ENCODE data around the gene CACNA1S.

DNA sequence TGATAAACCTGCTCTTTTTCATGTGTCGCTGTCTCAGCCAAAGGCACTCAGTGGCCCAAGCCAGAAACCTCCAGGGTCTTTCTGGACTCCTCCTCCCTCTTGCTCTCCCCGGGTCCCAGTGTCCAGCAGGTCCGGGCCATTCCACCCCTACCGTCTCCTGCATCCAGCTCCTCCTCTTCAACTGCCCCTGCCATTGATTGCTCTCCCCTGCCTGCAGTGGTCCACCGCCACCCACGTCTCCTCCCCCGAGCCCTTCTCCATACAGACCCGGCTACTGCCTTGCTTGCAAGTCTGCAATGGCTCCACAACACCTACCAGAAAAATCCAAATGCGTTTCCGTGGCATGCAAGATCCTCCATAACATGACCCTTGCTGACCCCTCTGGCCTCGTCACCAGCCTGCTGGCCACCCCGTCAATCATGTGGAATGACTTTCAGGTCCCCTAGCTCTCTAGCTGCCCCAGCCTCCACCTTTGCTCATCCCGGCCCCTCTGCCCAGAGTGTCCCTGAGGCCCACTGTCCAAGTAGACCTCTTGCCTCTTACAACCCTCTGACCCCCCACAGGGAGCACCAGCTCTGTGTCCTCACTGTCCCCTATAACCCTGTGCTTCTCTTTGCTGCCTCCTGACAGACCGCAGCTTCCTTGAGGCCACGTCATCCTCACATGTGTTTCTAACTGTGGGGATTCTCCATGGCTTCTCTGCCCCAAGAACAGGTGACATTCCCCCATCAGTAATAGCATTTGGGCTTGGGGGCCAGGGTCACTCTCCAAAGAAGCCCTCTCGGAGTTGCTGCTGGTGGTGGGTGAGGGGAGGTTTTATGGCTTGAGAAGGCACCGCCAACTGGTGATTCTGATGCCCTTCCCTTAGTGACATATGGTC lies 15.0 kb downstream of the CACNA1S start:
- TF ChIP-seq EZH2phosphoT487 (IDR thresholded peaks at IDR 0.05; ENCODE audit: borderline replicate concordance, low read depth, low read length), result no peak
- TF ChIP-seq, protein P1, sequence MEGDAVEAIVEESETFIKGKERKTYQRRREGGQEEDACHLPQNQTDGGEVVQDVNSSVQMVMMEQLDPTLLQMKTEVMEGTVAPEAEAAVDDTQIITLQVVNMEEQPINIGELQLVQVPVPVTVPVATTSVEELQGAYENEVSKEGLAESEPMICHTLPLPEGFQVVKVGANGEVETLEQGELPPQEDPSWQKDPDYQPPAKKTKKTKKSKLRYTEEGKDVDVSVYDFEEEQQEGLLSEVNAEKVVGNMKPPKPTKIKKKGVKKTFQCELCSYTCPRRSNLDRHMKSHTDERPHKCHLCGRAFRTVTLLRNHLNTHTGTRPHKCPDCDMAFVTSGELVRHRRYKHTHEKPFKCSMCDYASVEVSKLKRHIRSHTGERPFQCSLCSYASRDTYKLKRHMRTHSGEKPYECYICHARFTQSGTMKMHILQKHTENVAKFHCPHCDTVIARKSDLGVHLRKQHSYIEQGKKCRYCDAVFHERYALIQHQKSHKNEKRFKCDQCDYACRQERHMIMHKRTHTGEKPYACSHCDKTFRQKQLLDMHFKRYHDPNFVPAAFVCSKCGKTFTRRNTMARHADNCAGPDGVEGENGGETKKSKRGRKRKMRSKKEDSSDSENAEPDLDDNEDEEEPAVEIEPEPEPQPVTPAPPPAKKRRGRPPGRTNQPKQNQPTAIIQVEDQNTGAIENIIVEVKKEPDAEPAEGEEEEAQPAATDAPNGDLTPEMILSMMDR (conservative IDR thresholded peaks at IDR 0.05; ENCODE audit: low read length), result no peak
